GM21723 (cell line): ENCODE data around the gene NUP85.
"Not testable (repeated sequence)": the region's sequence is repeated elsewhere in the genome, so short reads cannot be mapped to it uniquely, and the experiment has no call there.

Source experiments
- ATAC-seq: cut with Tn5 transposase; IDR thresholded peaks from one replicate; pipeline ENCODE4 v1.9.1; 2021; ENCODE audit warnings: mild to moderate bottlenecking, moderate library complexity; ENCODE audit not compliant: unreplicated experiment

NUP85 gene

GRCh38 chr17:75240394-75241142, 35.1 kb downstream of the NUP85 start:
- no peak for ATAC-seq

- ATAC-seq: no peak
Measured at GRCh38 chr17:75241143-75241430, 35.6 kb downstream of the NUP85 start.

- no peak for ATAC-seq
Measured at GRCh38 chr17:75241502-75241901, 36.0 kb downstream of the NUP85 start.

- no peak for ATAC-seq
Measured at GRCh38 chr17:75241996-75242460, 36.5 kb downstream of the NUP85 start.

- peak; percentile 40 for ATAC-seq
Measured at GRCh38 chr17:75242461-75243042, 37.1 kb downstream of the NUP85 start.

- ATAC-seq: no peak
Measured at GRCh38 chr17:75244133-75244866, 38.8 kb downstream of the NUP85 start.

GRCh38 chr17:75245011-75245410, 39.5 kb downstream of the NUP85 start:
- no peak for ATAC-seq

- no peak for ATAC-seq
Measured at GRCh38 chr17:75246404-75246803, 40.9 kb downstream of the NUP85 start.

GRCh38 chr17:75249564-75249963, 44.1 kb downstream of the NUP85 start:
- ATAC-seq: no peak

- ATAC-seq: peak; percentile 79
Measured at GRCh38 chr17:75250009-75250471, 44.6 kb downstream of the NUP85 start.

GRCh38 chr17:75252039-75252816, 46.7 kb downstream of the NUP85 start:
- ATAC-seq: no peak

GRCh38 chr17:75255954-75256698, 50.6 kb downstream of the NUP85 start:
- not testable (repeated sequence) for ATAC-seq

GRCh38 chr17:75257228-75257627, 51.7 kb downstream of the NUP85 start:
- not testable (repeated sequence) for ATAC-seq

GRCh38 chr17:75260641-75261335, 55.3 kb downstream of the NUP85 start:
- peak; percentile 25 for ATAC-seq

- peak; percentile 83 for ATAC-seq
Measured at GRCh38 chr17:75261336-75262111, 56.0 kb downstream of the NUP85 start, which contains the start of the genes GGA3 and MRPS7. TSS of gene GGA3 (minus strand) at chr17:75261606. CDS start at chr17:75261587, 19 bp downstream. TSS of gene MRPS7 (plus strand) at chr17:75261879. CDS start at chr17:75261901, 22 bp downstream.

- ATAC-seq: no peak
Measured at GRCh38 chr17:75262112-75262606, 56.7 kb downstream of the NUP85 start.

- no peak for ATAC-seq
Measured at GRCh38 chr17:75263055-75263454, 57.6 kb downstream of the NUP85 start.

GRCh38 chr17:75265614-75266315, 60.3 kb downstream of the NUP85 start:
- no peak for ATAC-seq
